ENCODE measurements around the gene SPZ1. TPM values are rescaled to one million over a fixed set of nuclear protein-coding genes. Genes with fewer than 3 reads are reported as not detected.
"Not testable (repeated sequence)": the region's sequence is repeated elsewhere in the genome, so short reads cannot be mapped to it uniquely, and the experiment has no call there.

Gene SPZ1, protein sequence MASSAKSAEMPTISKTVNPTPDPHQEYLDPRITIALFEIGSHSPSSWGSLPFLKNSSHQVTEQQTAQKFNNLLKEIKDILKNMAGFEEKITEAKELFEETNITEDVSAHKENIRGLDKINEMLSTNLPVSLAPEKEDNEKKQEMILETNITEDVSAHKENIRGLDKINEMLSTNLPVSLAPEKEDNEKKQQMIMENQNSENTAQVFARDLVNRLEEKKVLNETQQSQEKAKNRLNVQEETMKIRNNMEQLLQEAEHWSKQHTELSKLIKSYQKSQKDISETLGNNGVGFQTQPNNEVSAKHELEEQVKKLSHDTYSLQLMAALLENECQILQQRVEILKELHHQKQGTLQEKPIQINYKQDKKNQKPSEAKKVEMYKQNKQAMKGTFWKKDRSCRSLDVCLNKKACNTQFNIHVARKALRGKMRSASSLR
- total RNA-seq: not detected

DNA sequence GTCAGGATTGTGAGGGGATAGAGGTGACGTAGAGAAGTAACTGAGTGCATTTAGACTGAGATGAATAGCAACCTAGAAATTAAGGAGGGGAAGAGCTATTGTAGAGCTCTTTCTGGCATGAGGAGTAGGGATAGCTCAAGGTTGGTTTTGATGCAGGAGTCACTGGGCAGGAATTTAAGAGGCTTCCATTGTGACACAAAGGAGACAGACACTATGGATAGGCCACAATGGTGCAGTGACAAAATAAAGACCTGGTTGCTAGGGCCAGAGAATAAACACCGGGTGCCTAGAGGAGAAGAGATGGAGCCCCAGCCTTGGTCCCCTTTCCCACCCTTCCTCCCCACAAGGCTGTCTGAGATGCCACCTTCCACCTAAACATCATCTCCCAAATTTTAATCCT lies at the start of gene SPZ1:
Gene SPZ1, plus strand, starts transcription at position 301 of the 400 bp plus-strand sequence. CDS start 214 bp downstream, outside the sequence.
- no peaks in the 10 kb centered on the region for H3K27me3 ChIP-seq (ENCODE audit: insufficient read depth, low read length)
- H3K4me3 ChIP-seq (ENCODE audit: low read length): no peak within 1 kb of the TSS
- no peaks in the 10 kb centered on the region for H3K4me1 ChIP-seq (ENCODE audit: insufficient read depth, low read length)
- no peaks in the 10 kb centered on the region for H3K9me3 ChIP-seq (ENCODE audit: low read depth, low read length)

- H3K4me3 ChIP-seq (ENCODE audit: low read length); H3K9me3 ChIP-seq (ENCODE audit: low read depth, low read length); H3K27me3 ChIP-seq (ENCODE audit: insufficient read depth, low read length): not testable (repeated sequence)
Observed at GRCh38 chr5:80270543-80270942, 49.3 kb upstream of the SPZ1 start.

DNA sequence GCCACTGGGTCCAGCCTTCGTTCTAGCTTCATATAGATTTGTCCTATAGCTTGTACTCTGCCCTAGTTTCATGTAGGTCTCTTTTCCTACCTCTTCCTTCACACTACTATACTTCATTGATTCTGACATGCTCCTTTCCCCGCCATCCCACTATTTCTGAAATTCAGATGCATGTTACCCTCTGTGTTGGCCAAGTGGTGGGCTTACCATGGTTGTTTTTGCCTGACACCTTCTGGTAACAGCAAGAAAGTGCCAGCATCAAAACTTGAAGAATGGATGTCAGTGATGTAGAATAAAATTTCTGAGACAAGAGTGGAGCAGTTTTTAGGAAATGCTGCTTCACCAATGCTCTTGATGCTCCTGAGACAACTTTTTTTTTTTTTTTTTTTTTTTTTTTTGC lies 44.5 kb upstream of the SPZ1 start:
- Histone ChIP-seq H3K27me3 (ENCODE audit: insufficient read depth, low read length) (no peaks in the 10 kb centered on the region), H3K9me3 (ENCODE audit: low read depth, low read length) (no peaks in the 10 kb centered on the region), H3K4me1 (ENCODE audit: insufficient read depth, low read length) (peaks cover 13% of the 10 kb centered on the region), H3K4me3 (ENCODE audit: low read length) (no peak overlapping the region)

More at GRCh38 chr5:80270543-80270942, 49.3 kb upstream of the SPZ1 start:
- H3K4me1 ChIP-seq (ENCODE audit: insufficient read depth, low read length): peaks cover 21% of the 10 kb centered on the region

DNA sequence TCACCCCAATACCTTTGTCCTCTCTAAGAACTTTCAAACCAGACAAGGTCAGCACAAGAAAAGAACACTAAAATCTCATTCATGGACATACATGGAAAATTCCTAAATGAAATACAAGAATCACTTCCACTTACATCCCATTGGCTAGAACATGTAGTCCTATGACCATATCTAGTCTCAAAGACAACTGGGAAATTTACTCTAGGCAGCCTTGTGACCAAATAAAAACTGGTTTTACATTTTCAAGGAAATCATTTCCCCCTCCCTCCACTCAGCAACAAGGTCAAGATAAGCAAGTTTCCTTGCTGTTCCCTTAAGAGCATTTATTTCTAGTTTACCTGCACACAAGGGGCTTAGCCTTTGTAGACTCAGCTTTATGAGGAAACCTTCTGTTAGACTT lies 43.6 kb upstream of the SPZ1 start:
- Histone ChIP-seq H3K4me3 (ENCODE audit: low read length) (no peak overlapping the region), H3K9me3 (ENCODE audit: low read depth, low read length) (no peaks in the 10 kb centered on the region), H3K27me3 (ENCODE audit: insufficient read depth, low read length) (no peaks in the 10 kb centered on the region), H3K4me1 (ENCODE audit: insufficient read depth, low read length) (peaks cover 5% of the 10 kb centered on the region)

DNA sequence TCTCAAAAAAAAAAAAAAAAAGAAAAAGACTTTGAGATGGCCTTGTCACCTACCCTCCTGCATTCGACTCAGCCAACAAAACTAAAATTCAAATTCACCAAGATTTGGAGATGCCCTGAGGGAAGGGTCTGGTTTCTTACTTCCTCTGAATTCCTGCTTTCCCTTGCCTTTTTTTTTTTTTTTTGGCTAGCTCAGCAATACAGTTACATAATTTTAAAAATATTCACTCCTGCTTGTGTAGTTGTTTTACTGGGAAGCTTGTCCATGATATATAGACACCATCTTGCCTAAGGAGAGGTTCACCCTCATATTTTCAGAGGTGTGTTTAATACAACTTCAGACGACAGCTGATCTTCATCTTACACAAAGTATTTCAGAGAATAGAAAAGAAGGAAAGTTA lies 42.6 kb upstream of the SPZ1 start:
- Histone ChIP-seq H3K4me1 (ENCODE audit: insufficient read depth, low read length) (no peaks in the 10 kb centered on the region), H3K9me3 (ENCODE audit: low read depth, low read length) (no peaks in the 10 kb centered on the region), H3K27me3 (ENCODE audit: insufficient read depth, low read length) (no peaks in the 10 kb centered on the region), H3K4me3 (ENCODE audit: low read length) (no peak overlapping the region)

GRCh38 chr5:80282054-80282453 lies 37.7 kb upstream of the SPZ1 start:
- Histone ChIP-seq H3K4me3 (ENCODE audit: low read length) (no peak overlapping the region), H3K27me3 (ENCODE audit: insufficient read depth, low read length) (no peaks in the 10 kb centered on the region), H3K4me1 (ENCODE audit: insufficient read depth, low read length) (no peaks in the 10 kb centered on the region), H3K9me3 (ENCODE audit: low read depth, low read length) (no peaks in the 10 kb centered on the region)

GRCh38 chr5:80283360-80283759 lies 36.4 kb upstream of the SPZ1 start:
- H3K27me3 ChIP-seq (ENCODE audit: insufficient read depth, low read length): no peaks in the 10 kb centered on the region
- H3K4me3 ChIP-seq (ENCODE audit: low read length): no peak overlapping the region
- H3K9me3 ChIP-seq (ENCODE audit: low read depth, low read length): no peaks in the 10 kb centered on the region
- no peaks in the 10 kb centered on the region for H3K4me1 ChIP-seq (ENCODE audit: insufficient read depth, low read length)

DNA sequence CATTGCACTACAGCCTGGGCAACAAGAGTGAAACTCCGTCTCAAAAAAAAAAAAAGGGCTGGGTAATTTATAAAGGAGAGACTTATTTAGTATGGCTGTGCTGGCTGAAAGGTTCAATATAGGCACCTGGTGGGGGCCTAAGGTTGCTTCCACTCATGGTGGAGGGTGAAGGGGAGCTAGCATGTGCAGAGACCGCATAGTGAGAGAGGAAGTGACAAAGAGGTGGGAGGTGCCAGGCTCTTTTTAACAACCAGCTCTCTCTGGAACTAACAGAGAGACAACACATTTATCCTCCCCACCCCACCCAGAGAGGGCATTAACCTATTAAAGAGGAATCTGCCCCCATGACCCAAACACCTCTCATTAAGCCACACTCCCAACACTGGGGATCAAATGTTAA lies 35.1 kb upstream of the SPZ1 start:
- H3K27me3 ChIP-seq (ENCODE audit: insufficient read depth, low read length): no peaks in the 10 kb centered on the region
- no peaks in the 10 kb centered on the region for H3K9me3 ChIP-seq (ENCODE audit: low read depth, low read length)
- H3K4me1 ChIP-seq (ENCODE audit: insufficient read depth, low read length): no peaks in the 10 kb centered on the region
- H3K4me3 ChIP-seq (ENCODE audit: low read length): no peak overlapping the region

GRCh38 chr5:80288177-80288576 lies 31.6 kb upstream of the SPZ1 start:
- H3K9me3 ChIP-seq (ENCODE audit: low read depth, low read length): no peaks in the 10 kb centered on the region
- no peaks in the 10 kb centered on the region for H3K27me3 ChIP-seq (ENCODE audit: insufficient read depth, low read length)

DNA sequence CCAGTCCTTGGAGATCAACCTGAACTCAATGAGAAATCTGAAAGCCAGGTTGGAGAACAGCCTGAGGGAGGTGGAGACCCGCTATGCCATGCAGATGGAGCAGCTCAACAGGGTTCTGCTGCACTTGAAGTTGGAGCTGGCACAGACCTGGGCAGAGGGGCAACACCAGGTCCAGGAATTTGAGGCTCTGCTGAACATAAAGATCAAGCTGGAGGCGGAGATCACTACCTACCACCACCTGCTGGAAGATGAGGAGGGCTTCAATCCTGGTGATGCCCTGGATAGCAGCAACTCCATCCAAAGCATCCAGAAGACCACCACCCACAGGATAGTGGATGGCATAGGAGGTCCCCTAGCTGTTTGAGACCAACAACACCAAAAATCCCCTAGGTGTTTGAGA lies 30.5 kb upstream of the SPZ1 start:
- Histone ChIP-seq H3K9me3 (ENCODE audit: low read depth, low read length) (no peaks in the 10 kb centered on the region), H3K4me1 (ENCODE audit: insufficient read depth, low read length) (no peaks in the 10 kb centered on the region), H3K27me3 (ENCODE audit: insufficient read depth, low read length) (no peaks in the 10 kb centered on the region), H3K4me3 (ENCODE audit: low read length) (no peak overlapping the region)

More at GRCh38 chr5:80288177-80288576, 31.6 kb upstream of the SPZ1 start:
- H3K4me1 ChIP-seq (ENCODE audit: insufficient read depth, low read length): no peaks in the 10 kb centered on the region
- H3K4me3 ChIP-seq (ENCODE audit: low read length): no peak overlapping the region

GRCh38 chr5:80291761-80292160 lies 28.0 kb upstream of the SPZ1 start:
- no peaks in the 10 kb centered on the region for H3K27me3 ChIP-seq (ENCODE audit: insufficient read depth, low read length)
- no peaks in the 10 kb centered on the region for H3K4me1 ChIP-seq (ENCODE audit: insufficient read depth, low read length)
- H3K4me3 ChIP-seq (ENCODE audit: low read length): no peak overlapping the region
- no peaks in the 10 kb centered on the region for H3K9me3 ChIP-seq (ENCODE audit: low read depth, low read length)

DNA sequence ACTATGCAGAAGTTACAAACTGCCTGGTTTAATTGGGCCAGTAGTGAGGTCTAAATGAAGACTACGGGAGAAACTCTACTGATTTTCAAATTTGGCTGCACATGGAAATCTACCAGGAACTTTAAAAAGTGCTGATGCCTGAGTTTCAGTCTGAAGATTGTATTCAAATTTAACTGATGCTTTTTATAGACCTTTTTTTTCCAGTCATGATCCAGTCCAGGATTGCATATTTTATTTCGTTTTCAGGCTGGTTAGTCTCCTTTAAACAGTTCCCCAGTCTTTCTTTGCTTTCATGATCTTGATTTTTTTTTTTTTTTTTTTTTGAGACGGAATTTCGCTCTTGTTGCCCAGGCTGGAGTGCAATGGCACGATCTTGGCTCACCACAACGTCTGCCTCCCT lies 23.7 kb upstream of the SPZ1 start:
- Histone ChIP-seq H3K4me1 (ENCODE audit: insufficient read depth, low read length) (no peaks in the 10 kb centered on the region), H3K9me3 (ENCODE audit: low read depth, low read length) (no peaks in the 10 kb centered on the region), H3K4me3 (ENCODE audit: low read length) (no peak overlapping the region), H3K27me3 (ENCODE audit: insufficient read depth, low read length) (no peaks in the 10 kb centered on the region)

DNA sequence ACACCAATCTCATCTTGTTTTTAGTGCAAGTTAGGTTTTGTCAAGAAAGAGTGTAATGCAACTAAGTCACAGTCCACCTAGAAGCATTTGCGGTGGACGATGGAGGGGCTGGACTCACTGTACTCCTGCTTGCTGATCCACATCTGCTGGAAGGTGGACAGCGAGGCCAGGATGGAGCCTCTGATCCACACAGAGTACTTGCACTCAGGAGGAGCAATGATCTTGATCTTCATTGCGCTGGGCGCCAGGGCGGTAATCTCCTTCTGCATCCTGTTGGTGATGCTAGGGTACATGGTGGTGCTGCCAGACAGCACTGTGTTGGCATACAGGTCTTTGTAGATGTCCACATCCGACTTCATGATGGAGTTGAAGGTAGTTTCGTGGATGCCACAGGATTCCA lies 20.2 kb upstream of the SPZ1 start:
- Histone ChIP-seq H3K4me3 (ENCODE audit: low read length) (no peak overlapping the region), H3K27me3 (ENCODE audit: insufficient read depth, low read length) (no peaks in the 10 kb centered on the region), H3K9me3 (ENCODE audit: low read depth, low read length) (no peaks in the 10 kb centered on the region), H3K4me1 (ENCODE audit: insufficient read depth, low read length) (no peaks in the 10 kb centered on the region)

DNA sequence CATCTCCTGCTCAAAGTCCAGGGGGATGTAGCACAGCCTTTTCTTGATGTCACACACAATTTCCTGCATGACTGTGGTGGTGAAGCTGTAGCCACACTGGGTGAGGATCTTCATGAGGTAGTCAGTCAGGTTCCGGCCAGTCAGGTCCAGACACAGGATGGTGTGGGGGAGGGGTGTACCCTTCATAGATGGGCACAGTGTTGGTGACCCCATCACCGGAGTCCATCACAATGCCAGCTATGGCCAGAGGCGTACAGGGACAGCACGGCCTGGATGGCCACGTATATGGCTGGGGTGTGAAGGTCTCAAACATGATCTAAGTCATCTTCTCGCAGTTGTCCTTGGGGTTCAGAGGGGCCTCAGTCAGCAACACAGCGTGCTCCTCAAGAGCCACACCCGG lies 19.7 kb upstream of the SPZ1 start:
- Histone ChIP-seq H3K27me3 (ENCODE audit: insufficient read depth, low read length) (no peaks in the 10 kb centered on the region), H3K4me3 (ENCODE audit: low read length) (no peak overlapping the region), H3K9me3 (ENCODE audit: low read depth, low read length) (no peaks in the 10 kb centered on the region), H3K4me1 (ENCODE audit: insufficient read depth, low read length) (no peaks in the 10 kb centered on the region)

GRCh38 chr5:80300796-80301195 lies 19.0 kb upstream of the SPZ1 start:
- not testable (repeated sequence) for H3K9me3 ChIP-seq (ENCODE audit: low read depth, low read length); H3K27me3 ChIP-seq (ENCODE audit: insufficient read depth, low read length); H3K4me3 ChIP-seq (ENCODE audit: low read length); H3K4me1 ChIP-seq (ENCODE audit: insufficient read depth, low read length)

GRCh38 chr5:80301342-80301741 lies 18.5 kb upstream of the SPZ1 start:
- not testable (repeated sequence) for H3K9me3 ChIP-seq (ENCODE audit: low read depth, low read length); H3K4me1 ChIP-seq (ENCODE audit: insufficient read depth, low read length); H3K27me3 ChIP-seq (ENCODE audit: insufficient read depth, low read length); H3K4me3 ChIP-seq (ENCODE audit: low read length)
